Hepatocyte (in vitro differentiated cells): Measurements from ENCODE around the gene JUNB.

Experiments used
- CTCF ChIP-seq: fragments of 200-600 bp; sonication (generic); IDR thresholded peaks from 2 replicates; pipeline ENCODE4 v1.5.1; 2016; ENCODE audit warnings: antibody characterized with exemption, mild to moderate bottlenecking; ENCODE audit not compliant: poor library complexity
- EZH2 ChIP-seq: fragments of 200-600 bp; sonication (generic); IDR thresholded peaks from 2 replicates; pipeline ENCODE4 v1.6.1; 2016; ENCODE audit warnings: antibody characterized with exemption, mild to moderate bottlenecking, borderline replicate concordance
- EZH2phosphoT487 ChIP-seq: fragments of 200-600 bp; sonication (generic); IDR thresholded peaks from one replicate; pipeline ENCODE4 v1.6.1; 2018; ENCODE audit warnings: antibody characterized with exemption, mild to moderate bottlenecking, low read depth, moderate library complexity; ENCODE audit not compliant: unreplicated experiment, severe bottlenecking

- TF ChIP-seq CTCF (no peak), EZH2 (no peak), EZH2phosphoT487 (no peak)
Observed at GRCh38 chr19:12774588-12775555, 16.4 kb upstream of the JUNB start, which contains the start of gene HOOK2.
